Muscle of leg (tissue), 11 donors: Measurements from ENCODE around the gene TSEN15. TPM values are rescaled to one million over a fixed set of nuclear protein-coding genes. Genes with fewer than 3 reads are reported as not detected.

Source experiments
- DNase-seq: peaks from one replicate; pipeline ENCODE4 v3.0.0; 2013
- H3K27ac ChIP-seq: one replicate; pipeline ENCODE4 v1.5.1; 2013; ENCODE audit warnings: mild to moderate bottlenecking, low read length, control low read depth
- H3K27me3 ChIP-seq: one replicate; pipeline ENCODE4 v1.6.1; 2013; ENCODE audit warnings: low read length; ENCODE audit not compliant: control insufficient read depth, insufficient read depth
- H3K36me3 ChIP-seq: one replicate; pipeline ENCODE4 v1.6.1; 2013; ENCODE audit warnings: low read length; ENCODE audit not compliant: control insufficient read depth, insufficient read depth
- H3K4me1 ChIP-seq: one replicate; pipeline ENCODE4 v1.6.1; 2013; ENCODE audit warnings: low read length; ENCODE audit not compliant: control insufficient read depth, insufficient read depth
- H3K4me3 ChIP-seq: one replicate; pipeline ENCODE4 v1.5.1; 2013; ENCODE audit warnings: low read length, control low read depth
- H3K9me3 ChIP-seq: replicated peaks from 2 replicates; pipeline ENCODE4 v1.6.1; 2013; ENCODE audit warnings: low read depth, low read length; ENCODE audit not compliant: control insufficient read depth
- WGBS: methylation state at CpG from one replicate; pipeline ENCODE4 v1.1.5; 2013; ENCODE audit warnings: missing lambda C conversion rate; ENCODE audit not compliant: insufficient coverage; 5-methylcytosine and 5-hydroxymethylcytosine counted together
- polyA plus RNA-seq, 8 donors: library from polyadenylated mRNA; unstranded; fragments of 120-200 nt; gene quantifications; one replicate each; pipeline versions ENCODE4 v1.2.1 to v1.2.3, GENCODE V29; 2013; ENCODE audit warnings: inconsistent platforms in 1 of 8, low replicate concordance in 1 of 8; ENCODE audit not compliant: insufficient read length in 8 of 8, insufficient read depth in 1 of 8
- total RNA-seq: library from RNA; stranded (reverse); fragments of 120-200 nt; gene quantifications from one replicate; pipeline ENCODE4 v1.2.4, GENCODE V29; 2013

TSEN15 gene
- total and polyA plus RNA-seq, 9 donors, result 30.4 to 42.2 (median 34.1) TPM

DNA sequence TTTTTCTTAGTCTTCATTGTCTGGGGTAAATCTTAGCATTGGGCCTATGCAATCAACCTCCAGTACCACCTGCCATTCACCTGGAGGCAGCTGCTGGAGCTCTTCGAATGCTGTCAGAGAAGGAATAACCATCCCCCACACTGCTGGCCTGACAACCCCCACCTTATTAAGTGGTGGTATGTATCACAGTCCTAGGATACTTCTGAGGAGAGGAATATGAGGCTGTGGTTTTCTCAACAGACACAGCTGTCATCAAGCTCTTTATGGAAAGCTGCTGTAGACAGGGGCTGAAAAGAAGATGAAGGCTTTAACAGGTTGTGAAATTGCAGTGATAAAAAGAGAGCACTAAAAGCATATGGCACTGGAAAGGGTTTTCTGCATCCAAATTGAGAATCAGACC is 61.7 kb downstream of the TSEN15 start:
- H3K4me3 ChIP-seq, result no peak overlapping the region
- DNase-seq, result peak; percentile 25
- no peaks in the 10 kb centered on the region for H3K9me3 ChIP-seq
- WGBS, result no CpG with 5 or more reads among the region's 1 CpG
- no peak overlapping the region for H3K27ac ChIP-seq
- H3K4me1 ChIP-seq, result peaks cover 15% of the 10 kb centered on the region
- no peaks in the 10 kb centered on the region for H3K27me3 ChIP-seq
- no peaks in the 10 kb centered on the region for H3K36me3 ChIP-seq

DNA sequence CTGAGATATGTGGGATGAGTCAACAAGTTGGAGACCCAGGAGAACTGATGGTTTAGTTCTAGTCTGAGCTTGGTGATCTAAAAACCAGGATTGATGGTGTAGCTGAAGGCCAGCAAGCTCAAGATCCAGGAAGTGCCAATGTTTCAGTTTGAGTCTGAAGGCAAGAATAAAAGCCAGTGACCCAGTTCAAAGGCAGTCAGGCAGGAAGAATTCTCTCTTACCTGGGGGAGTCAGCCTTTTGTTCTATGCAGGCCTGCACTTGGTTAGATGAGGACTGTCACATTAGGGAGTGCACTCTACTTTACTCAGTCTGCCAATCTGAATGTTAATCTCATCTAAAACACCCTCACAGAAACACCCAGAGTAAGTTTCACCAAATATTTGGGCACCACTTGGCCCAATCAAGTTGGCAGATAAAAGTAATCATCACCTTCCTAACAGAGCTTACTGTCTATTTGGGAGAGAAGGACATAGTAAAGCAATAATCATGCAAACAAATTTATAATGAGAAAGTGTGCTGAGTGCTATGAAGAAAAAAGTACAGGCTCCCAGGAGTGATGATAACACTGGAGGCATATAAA is 63.4 kb downstream of the TSEN15 start:
- no peak overlapping the region for H3K27ac ChIP-seq
- no peaks in the 10 kb centered on the region for H3K27me3 ChIP-seq
- H3K4me1 ChIP-seq, result peaks cover 18% of the 10 kb centered on the region
- DNase-seq, result no peak
- no peaks in the 10 kb centered on the region for H3K9me3 ChIP-seq
- no peak overlapping the region for H3K4me3 ChIP-seq
- no peaks in the 10 kb centered on the region for H3K36me3 ChIP-seq

DNA sequence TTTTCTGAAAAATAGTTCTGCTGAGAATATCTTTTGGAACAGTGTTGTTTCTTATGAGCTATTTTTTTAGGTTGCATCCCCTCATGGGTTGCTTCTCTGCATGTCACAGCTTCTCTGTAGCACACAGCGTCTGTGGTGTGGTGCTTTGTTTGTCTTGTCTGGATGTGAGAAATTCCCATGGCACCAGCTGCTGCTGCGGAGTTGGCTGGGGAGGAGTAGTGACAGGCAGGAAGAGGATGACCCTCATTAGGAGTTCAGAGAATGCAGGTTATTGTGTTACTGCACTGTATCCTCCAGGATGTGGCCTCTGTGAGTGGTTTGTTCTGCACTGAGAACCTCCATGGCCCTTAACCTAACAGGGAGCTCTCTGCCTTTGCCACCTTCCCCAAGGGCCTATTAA is 64.8 kb downstream of the TSEN15 start:
- 38% methylated on average over 2 of the region's 2 CpGs for WGBS
- Histone ChIP-seq H3K9me3 (no peaks in the 10 kb centered on the region), H3K4me3 (no peak overlapping the region), H3K36me3 (no peaks in the 10 kb centered on the region), H3K4me1 (peaks cover 18% of the 10 kb centered on the region), H3K27me3 (no peaks in the 10 kb centered on the region), H3K27ac (no peak overlapping the region)
- DNase-seq, result peak; percentile 55

DNA sequence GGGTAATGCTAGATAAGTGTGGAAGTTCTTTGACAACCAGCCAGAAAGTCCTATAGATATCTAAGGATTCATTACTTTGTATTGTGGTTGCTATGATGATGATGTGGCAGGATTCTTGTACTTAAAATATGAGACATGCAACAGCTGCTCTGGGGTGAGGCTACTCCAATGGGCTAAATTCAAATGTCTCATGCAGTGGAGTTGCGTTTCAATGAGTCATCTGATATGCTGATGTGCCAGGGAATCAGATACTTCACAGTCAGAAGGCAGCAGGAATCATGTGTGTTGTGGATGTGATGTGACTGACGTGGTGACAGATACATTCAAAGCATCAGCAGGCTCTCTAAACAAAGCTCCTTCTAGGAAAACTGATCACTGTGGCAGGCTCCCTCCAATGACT is 66.5 kb downstream of the TSEN15 start:
- peaks cover 18% of the 10 kb centered on the region for H3K4me1 ChIP-seq
- no peaks in the 10 kb centered on the region for H3K9me3 ChIP-seq
- no peaks in the 10 kb centered on the region for H3K27me3 ChIP-seq
- 57% methylated on average over 1 of the region's 2 CpGs for WGBS
- peak; percentile 85 for DNase-seq
- no peaks in the 10 kb centered on the region for H3K36me3 ChIP-seq
- no peak overlapping the region for H3K4me3 ChIP-seq
- peak overlapping the region; percentile 4 for H3K27ac ChIP-seq

Other genes with a start within 250 kb of the TSEN15 start
- gene RGL1, start 246.6 kb upstream of the TSEN15 start, total RNA-seq, result 28.3 TPM
- gene RGL1, start 246.6 kb upstream of the TSEN15 start, polyA plus RNA-seq, result 10 to 100 TPM; 20.8 to 40.5 (median 27.2) TPM
- gene COLGALT2, start 14.0 kb upstream of the TSEN15 start, total RNA-seq, result 5.6 TPM
- gene COLGALT2, start 14.0 kb upstream of the TSEN15 start, polyA plus RNA-seq, result 1 to 10 TPM; 4.8 to 9.4 (median 6.6) TPM